Activated T-helper 17 cell treated with anti-CD3 and anti-CD28 coated beads, Interleukin-2, amount 50 U/mL, for 72 hours (primary cell): ENCODE results near the gene GLE1. TPM values are rescaled to one million over a fixed set of nuclear protein-coding genes. Genes with fewer than 3 reads are reported as not detected.
"Not testable (repeated sequence)": the region's sequence is repeated elsewhere in the genome, so short reads cannot be mapped to it uniquely, and the experiment has no call there.

Source experiments
- ATAC-seq: fragments of 150-1000 bp; cut with Tn5 transposase; replicated peaks from 2 replicates; pipeline ENCODE4 v1.10.0; 2021; ENCODE audit warnings: mild to moderate bottlenecking, moderate library complexity
- H3K27ac Mint-ChIP-seq: one replicate; pipeline ENCODE4 v1.8.0; 2022; ENCODE audit warnings: mixed read lengths
- H3K27me3 Mint-ChIP-seq: one replicate; pipeline ENCODE4 v1.8.0; 2022; ENCODE audit warnings: mixed read lengths
- H3K36me3 Mint-ChIP-seq: one replicate; pipeline ENCODE4 v1.8.0; 2022; ENCODE audit warnings: low read depth, mild to moderate bottlenecking, mixed read lengths
- H3K4me1 Mint-ChIP-seq: one replicate; pipeline ENCODE4 v1.8.0; 2022; ENCODE audit warnings: mixed read lengths
- H3K4me3 Mint-ChIP-seq: one replicate; pipeline ENCODE4 v1.8.0; 2022; ENCODE audit warnings: mild to moderate bottlenecking, mixed read lengths
- H3K9me3 Mint-ChIP-seq: one replicate; pipeline ENCODE4 v1.8.0; 2022; ENCODE audit warnings: mixed read lengths
- total RNA-seq, 2 donors: library from RNA; stranded (reverse); gene quantifications; one replicate each; pipeline ENCODE4 v1.2.3, GENCODE V29; 2022

Gene GLE1
- total RNA-seq, 2 donors from 2014 or later, result 53.6 TPM

DNA sequence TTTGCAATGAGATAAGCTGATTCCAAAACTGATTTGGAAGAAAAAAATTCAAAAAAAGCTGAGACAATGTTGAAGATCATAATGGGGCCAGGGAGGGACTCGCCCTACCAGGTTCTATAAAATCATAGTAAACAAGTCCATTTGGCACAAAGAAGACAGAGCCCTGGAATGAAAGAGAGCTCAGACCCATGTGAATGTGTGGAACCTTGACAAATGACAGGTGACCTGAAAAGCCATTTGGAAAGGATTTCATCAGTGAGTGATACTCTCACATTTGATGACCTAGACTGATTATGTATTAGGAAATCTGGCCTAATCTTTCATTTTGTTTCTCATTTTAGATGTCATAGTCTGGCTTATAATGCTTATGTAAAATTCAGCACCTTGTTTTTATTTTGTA, 74.7 kb downstream of the GLE1 start:
- ATAC-seq, result no peak
- Mint-ChIP-seq H3K27ac (peak overlapping the region; percentile 80), H3K36me3 (peaks cover 99% of the 10 kb centered on the region), H3K27me3 (no peaks in the 10 kb centered on the region), H3K9me3 (no peaks in the 10 kb centered on the region), H3K4me1 (no peaks in the 10 kb centered on the region), H3K4me3 (no peak overlapping the region)

DNA sequence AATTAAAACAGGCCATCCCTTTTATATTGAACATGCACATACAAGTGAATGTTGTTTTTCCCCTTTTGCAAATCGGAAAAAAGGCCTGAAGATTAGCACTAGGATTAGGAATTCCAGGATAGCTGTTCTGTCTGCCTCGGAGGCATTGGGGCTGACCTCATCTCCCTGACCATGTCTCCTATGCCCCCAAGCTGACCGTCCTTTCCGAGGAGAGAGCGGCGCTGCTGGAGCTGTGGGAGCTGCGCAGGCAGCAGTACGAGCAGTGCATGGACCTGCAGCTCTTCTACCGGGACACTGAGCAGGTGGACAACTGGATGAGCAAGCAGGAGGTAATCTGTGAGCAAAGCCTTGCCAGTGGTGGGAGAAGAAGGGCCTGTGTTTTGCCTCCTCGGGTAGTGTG, 76.2 kb downstream of the GLE1 start:
- H3K27me3 Mint-ChIP-seq, result no peaks in the 10 kb centered on the region
- no peaks in the 10 kb centered on the region for H3K9me3 Mint-ChIP-seq
- H3K4me1 Mint-ChIP-seq, result peaks cover 3% of the 10 kb centered on the region
- no peak overlapping the region for H3K27ac Mint-ChIP-seq
- no peak overlapping the region for H3K4me3 Mint-ChIP-seq
- ATAC-seq, result no peak
- H3K36me3 Mint-ChIP-seq, result peaks cover 99% of the 10 kb centered on the region

DNA sequence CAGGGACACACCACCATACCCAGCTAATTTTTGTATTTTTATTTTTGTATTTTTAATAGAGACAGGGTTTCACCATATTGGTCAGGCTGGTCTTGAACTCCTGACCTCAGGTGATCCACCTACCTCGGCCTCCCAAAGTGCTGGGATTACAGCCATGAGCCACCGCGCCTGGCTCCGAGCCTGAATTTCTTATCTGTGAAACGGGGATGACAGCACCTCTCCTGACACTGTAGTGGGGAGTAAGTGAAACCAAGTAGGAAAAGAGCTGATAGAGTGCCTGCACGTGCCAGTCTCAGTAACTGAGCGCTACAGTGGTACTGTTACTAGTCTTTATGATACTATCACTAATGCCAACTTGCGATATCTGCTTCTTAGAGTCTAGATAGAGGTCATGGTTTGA, 80.6 kb downstream of the GLE1 start:
- H3K4me3 Mint-ChIP-seq, ATAC-seq, H3K9me3 Mint-ChIP-seq, H3K27me3 Mint-ChIP-seq: not testable (repeated sequence)
- Mint-ChIP-seq H3K36me3 (peaks cover 100% of the 10 kb centered on the region), H3K27ac (peak overlapping the region; percentile 54), H3K4me1 (peaks cover 11% of the 10 kb centered on the region)

DNA sequence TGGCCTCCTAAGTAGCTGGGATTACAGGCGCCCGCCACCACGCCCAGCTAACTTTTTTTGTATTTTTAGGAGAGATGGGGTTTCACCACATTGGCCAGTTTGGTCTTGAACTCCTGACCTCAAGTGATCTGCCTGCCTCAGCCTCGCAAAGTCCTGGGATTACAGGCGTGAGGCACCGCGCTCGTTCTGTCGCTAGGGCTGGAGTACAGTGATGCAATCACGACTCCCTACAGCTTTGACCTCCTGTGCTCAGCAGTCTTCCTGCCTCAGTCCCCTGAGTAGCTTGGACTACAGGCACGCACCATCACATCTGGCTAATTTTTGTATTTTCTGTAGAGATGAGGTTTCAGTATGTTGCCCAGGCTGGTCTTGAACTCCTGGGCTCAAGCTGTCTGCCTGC, 82.4 kb downstream of the GLE1 start:
- H3K27ac Mint-ChIP-seq, result peak overlapping the region; percentile 91
- H3K36me3 Mint-ChIP-seq, result peaks cover 100% of the 10 kb centered on the region
- H3K4me3 Mint-ChIP-seq, result peak overlapping the region; percentile 49
- H3K9me3 Mint-ChIP-seq, H3K27me3 Mint-ChIP-seq: not testable (repeated sequence)
- H3K4me1 Mint-ChIP-seq, result peaks cover 11% of the 10 kb centered on the region
- peak; percentile 38 for ATAC-seq

DNA sequence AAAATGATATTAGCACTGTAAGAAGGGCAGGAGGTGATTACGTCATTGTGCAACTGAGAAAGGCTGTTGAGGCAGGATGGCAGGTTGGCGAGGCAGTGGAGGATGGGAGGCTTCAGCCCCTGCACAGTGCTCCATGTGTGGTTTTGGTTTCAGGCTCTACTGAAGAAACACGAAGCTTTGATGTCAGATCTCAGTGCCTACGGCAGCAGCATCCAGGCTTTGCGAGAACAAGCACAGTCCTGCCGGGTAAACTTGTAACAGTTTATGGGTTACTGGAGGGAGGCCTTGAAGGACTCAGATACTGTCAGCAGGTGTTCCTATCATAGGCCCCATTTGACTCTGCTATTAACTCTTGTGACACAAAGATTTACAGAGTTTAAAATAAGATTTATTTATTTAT, 82.9 kb downstream of the GLE1 start:
- peak overlapping the region; percentile 91 for H3K27ac Mint-ChIP-seq
- H3K36me3 Mint-ChIP-seq, result peaks cover 100% of the 10 kb centered on the region
- peak overlapping the region; percentile 49 for H3K4me3 Mint-ChIP-seq
- H3K9me3 Mint-ChIP-seq, result no peaks in the 10 kb centered on the region
- no peaks in the 10 kb centered on the region for H3K27me3 Mint-ChIP-seq
- H3K4me1 Mint-ChIP-seq, result peaks cover 11% of the 10 kb centered on the region
- peak; percentile 96 for ATAC-seq

DNA sequence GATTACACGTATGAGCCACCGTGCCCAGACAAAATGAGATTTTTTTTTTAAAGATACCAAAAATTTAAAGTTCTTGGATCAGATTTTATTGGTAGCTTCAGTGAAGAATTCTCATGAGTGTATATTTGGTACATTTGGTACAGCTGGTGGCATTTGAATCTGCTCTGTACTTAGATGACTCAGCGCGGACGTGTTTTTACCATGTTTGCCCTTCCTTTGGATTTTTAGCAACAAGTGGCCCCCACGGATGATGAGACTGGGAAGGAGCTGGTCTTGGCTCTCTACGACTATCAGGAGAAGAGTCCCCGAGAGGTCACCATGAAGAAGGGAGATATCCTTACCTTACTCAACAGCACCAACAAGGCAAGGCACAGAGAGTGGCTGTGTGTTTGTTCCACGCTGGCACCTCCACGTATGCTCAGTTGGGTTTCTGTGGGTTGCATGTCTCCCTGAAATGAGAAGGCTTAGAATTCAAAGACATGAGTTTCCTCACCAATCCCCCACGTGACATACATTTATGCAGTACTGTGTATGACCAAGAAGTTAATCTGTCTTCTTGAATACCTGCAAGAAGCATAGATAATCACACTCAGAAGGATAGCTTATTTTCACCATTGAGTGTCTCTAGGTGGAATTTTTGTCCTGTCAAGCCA, 84.2 kb downstream of the GLE1 start:
- Mint-ChIP-seq H3K4me1 (peaks cover 11% of the 10 kb centered on the region), H3K27me3 (no peaks in the 10 kb centered on the region), H3K27ac (peak overlapping the region; percentile 15), H3K9me3 (no peaks in the 10 kb centered on the region), H3K36me3 (peaks cover 100% of the 10 kb centered on the region), H3K4me3 (no peak overlapping the region)
- no peak for ATAC-seq

Other genes starting within 250 kb of the GLE1 start
- gene GOLGA2, start 228.7 kb upstream of the GLE1 start, total RNA-seq, result 10 to 100 TPM; 31.2 to 60.0 TPM
- 10 to 100 TPM; 12.1 to 14.9 TPM for gene SWI5, start 228.4 kb upstream of the GLE1 start, total RNA-seq
- 10 to 100 TPM; 22.6 to 35.2 TPM for gene TRUB2, start 182.3 kb upstream of the GLE1 start, total RNA-seq
- gene COQ4, start 181.9 kb upstream of the GLE1 start, total RNA-seq, result 10 to 100 TPM; 30.8 to 44.4 TPM
- 10 to 100 TPM in 1 of 2 donors, 1 to 10 TPM in 1; 7.7 to 22.3 TPM for gene SLC27A4, start 164.2 kb upstream of the GLE1 start, total RNA-seq
- 10 to 100 TPM; 41.4 to 83.5 TPM for gene URM1, start 133.3 kb upstream of the GLE1 start, total RNA-seq
- 1 to 10 TPM in 1 of 2 donors, under 1 TPM in 1; 0.56 to 1.7 TPM for gene CERCAM, start 83.9 kb upstream of the GLE1 start, total RNA-seq
- 10 to 100 TPM; 49.4 to 66.2 TPM for gene ODF2, start 48.7 kb upstream of the GLE1 start, total RNA-seq
- 100 to 1,000 TPM; 294 to 337 TPM for gene SPTAN1, start 47.9 kb downstream of the GLE1 start, total RNA-seq
- gene DYNC2I2, start 152.1 kb downstream of the GLE1 start, total RNA-seq, result 10 to 100 TPM; 29.4 to 39.8 TPM
- gene SET, start 184.5 kb downstream of the GLE1 start, total RNA-seq, result 100 to 1,000 TPM; 301 to 598 TPM
- 1 to 10 TPM; 4.1 to 9.1 TPM for gene PKN3, start 197.8 kb downstream of the GLE1 start, total RNA-seq
- gene ZDHHC12, start 219.4 kb downstream of the GLE1 start, total RNA-seq, result 10 to 100 TPM; 44.8 to 60.9 TPM